Osteoblast (primary cell): ENCODE measurements around the gene RPGRIP1L. TPM values are rescaled to one million over a fixed set of nuclear protein-coding genes. Genes with fewer than 3 reads are reported as not detected.

Source experiments
- DNase-seq: peaks from one replicate; pipeline ENCODE4 v3.0.0; 2011; ENCODE audit warnings: low spot score, mixed read lengths; ENCODE audit not compliant: insufficient read length; ENCODE audit errors: missing footprints
- H2AFZ ChIP-seq: 2 replicates; pipeline ENCODE4 v1.6.0; 2011; ENCODE audit warnings: mild to moderate bottlenecking, low read length
- H3K27ac ChIP-seq: 2 replicates; pipeline ENCODE4 v1.5.1; 2011; ENCODE audit warnings: mild to moderate bottlenecking, low read depth, low read length, moderate library complexity
- H3K27me3 ChIP-seq: 2 replicates; pipeline ENCODE4 v1.6.0; 2012; ENCODE audit warnings: mild to moderate bottlenecking, control low read depth, inconsistent platforms, low read length, moderate library complexity; ENCODE audit not compliant: insufficient read depth
- H3K36me3 ChIP-seq: 2 replicates; pipeline ENCODE4 v1.5.1; 2011; ENCODE audit warnings: mild to moderate bottlenecking, low read length, control low read depth, moderate library complexity; ENCODE audit not compliant: insufficient read depth
- H3K4me1 ChIP-seq: 2 replicates; pipeline ENCODE4 v1.5.1; 2011; ENCODE audit warnings: mild to moderate bottlenecking, low read length, control low read depth, moderate library complexity; ENCODE audit not compliant: insufficient read depth
- H3K4me2 ChIP-seq: 2 replicates; pipeline ENCODE4 v1.6.0; 2011; ENCODE audit warnings: mild to moderate bottlenecking, low read length; ENCODE audit not compliant: insufficient read depth
- H3K4me3 ChIP-seq: fragments of 200-600 bp; sonication (generic); 3 replicates; pipeline ENCODE4 v1.5.1; 2012; ENCODE audit warnings: mild to moderate bottlenecking, low read length, inconsistent platforms; ENCODE audit not compliant: insufficient read depth
- H3K79me2 ChIP-seq: 2 replicates; pipeline ENCODE4 v1.6.0; 2012; ENCODE audit warnings: mild to moderate bottlenecking, low read length, control low read depth, inconsistent platforms; ENCODE audit not compliant: insufficient read depth
- H3K9me3 ChIP-seq: 2 replicates; pipeline ENCODE4 v1.5.1; 2011; ENCODE audit warnings: low read depth, low read length, control low read depth
- H4K20me1 ChIP-seq: 2 replicates; pipeline ENCODE4 v1.6.0; 2012; ENCODE audit warnings: mild to moderate bottlenecking, low read length, control low read depth; ENCODE audit not compliant: insufficient read depth
- CTCF ChIP-seq: IDR thresholded peaks from 2 replicates; pipeline ENCODE4 v1.5.1; 2011; ENCODE audit warnings: mild to moderate bottlenecking, low read depth, low read length, moderate library complexity; ENCODE audit errors: extremely low read depth
- total RNA-seq: library from RNA; depleted of rRNA; stranded (reverse); fragments of >200 nt; gene quantifications from 2 replicates; pipeline ENCODE4 v1.2.3, GENCODE V29; 2012

Gene RPGRIP1L
- total RNA-seq, 1 donor: 14.1 TPM

GRCh38 chr16:53600616-53601015, 103.0 kb downstream of the RPGRIP1L start:
- DNase-seq: no peak
- Histone ChIP-seq H3K4me2 (no peak overlapping the region), H3K27ac (no peak overlapping the region), H4K20me1 (no peaks in the 10 kb centered on the region), H3K4me1 (peaks cover under 1% of the 10 kb centered on the region), H2AFZ (no peak overlapping the region), H3K4me3 (no peak overlapping the region), H3K79me2 (no peaks in the 10 kb centered on the region), H3K9me3 (no peaks in the 10 kb centered on the region), H3K27me3 (no peaks in the 10 kb centered on the region), H3K36me3 (peaks cover 39% of the 10 kb centered on the region)
- TF ChIP-seq CTCF: no peak

- Histone ChIP-seq H4K20me1 (no peaks in the 10 kb centered on the region), H2AFZ (no peak overlapping the region), H3K4me1 (no peaks in the 10 kb centered on the region), H3K27ac (no peak overlapping the region), H3K4me3 (no peak overlapping the region), H3K4me2 (no peak overlapping the region), H3K27me3 (no peaks in the 10 kb centered on the region), H3K36me3 (peaks cover 35% of the 10 kb centered on the region), H3K9me3 (no peaks in the 10 kb centered on the region), H3K79me2 (no peaks in the 10 kb centered on the region)
- TF ChIP-seq CTCF: no peak
- no peak for DNase-seq
Measured at GRCh38 chr16:53600126-53600525, 103.5 kb downstream of the RPGRIP1L start.

DNA sequence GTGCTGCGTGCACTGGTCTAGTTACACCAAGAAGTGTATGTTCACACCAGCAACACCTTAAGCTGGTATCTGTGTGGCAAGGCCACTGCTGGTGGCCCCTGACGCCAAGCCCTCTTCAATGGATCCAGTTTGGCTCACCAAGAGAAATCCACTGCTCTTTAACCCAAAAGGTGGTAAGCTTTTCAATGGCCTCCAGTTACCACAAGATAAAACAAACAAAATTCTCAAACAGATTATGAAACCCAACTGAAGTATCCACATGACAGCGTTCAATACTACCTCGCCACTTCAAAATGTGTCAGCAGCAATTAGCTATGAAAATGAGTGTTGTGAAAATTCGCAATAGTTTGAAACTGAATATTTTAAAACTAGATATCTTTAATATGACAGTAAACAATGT, 104.1 kb downstream of the RPGRIP1L start:
- no peak overlapping the region for H2AFZ ChIP-seq
- no peak overlapping the region for H3K27ac ChIP-seq
- no peaks in the 10 kb centered on the region for H3K4me1 ChIP-seq
- no peaks in the 10 kb centered on the region for H3K79me2 ChIP-seq
- H3K36me3 ChIP-seq: peaks cover 29% of the 10 kb centered on the region
- no peaks in the 10 kb centered on the region for H3K27me3 ChIP-seq
- H3K4me2 ChIP-seq: no peak overlapping the region
- H4K20me1 ChIP-seq: no peaks in the 10 kb centered on the region
- TF ChIP-seq CTCF: no peak
- H3K4me3 ChIP-seq: no peak overlapping the region
- no peaks in the 10 kb centered on the region for H3K9me3 ChIP-seq
- DNase-seq: no peak

GRCh38 chr16:53598511-53599275, 105.0 kb downstream of the RPGRIP1L start:
- Histone ChIP-seq H3K4me3 (no peak overlapping the region), H3K27me3 (no peaks in the 10 kb centered on the region), H3K9me3 (no peaks in the 10 kb centered on the region), H3K79me2 (no peaks in the 10 kb centered on the region), H3K36me3 (peaks cover 21% of the 10 kb centered on the region), H2AFZ (no peak overlapping the region), H4K20me1 (no peaks in the 10 kb centered on the region), H3K27ac (no peak overlapping the region), H3K4me1 (no peaks in the 10 kb centered on the region), H3K4me2 (no peak overlapping the region)
- no peak for TF ChIP-seq CTCF
- no peak for DNase-seq
